Activated CD8-positive, alpha-beta memory T cell treated with anti-CD3 and anti-CD28 coated beads for 36 hours (primary cell): Measurements from ENCODE around the gene ITGBL1. TPM values are rescaled to one million over a fixed set of nuclear protein-coding genes. Genes with fewer than 3 reads are reported as not detected.

ENCODE experiments used
- total RNA-seq, 2 experiments: library from RNA; stranded (reverse); gene quantifications; one replicate each; pipeline ENCODE4 v1.2.3, GENCODE V29; 2021

The ITGBL1 gene
- total RNA-seq, 2 experiments from 2014 or later: not detected

Other genes starting within 250 kb of the ITGBL1 start
- gene NALCN, start 36.2 kb upstream of the ITGBL1 start, total RNA-seq: not detected